CD4-positive, alpha-beta T cell treated with Interleukin-4 for 4 hours (primary cell): ENCODE data around the gene MAGI2.
"Not testable (repeated sequence)": the region's sequence is repeated elsewhere in the genome, so short reads cannot be mapped to it uniquely, and the experiment has no call there.

Experiments used
- DNase-seq: peaks from one replicate; pipeline ENCODE4 v3.0.0-alpha.2; 2020

Gene MAGI2

DNA sequence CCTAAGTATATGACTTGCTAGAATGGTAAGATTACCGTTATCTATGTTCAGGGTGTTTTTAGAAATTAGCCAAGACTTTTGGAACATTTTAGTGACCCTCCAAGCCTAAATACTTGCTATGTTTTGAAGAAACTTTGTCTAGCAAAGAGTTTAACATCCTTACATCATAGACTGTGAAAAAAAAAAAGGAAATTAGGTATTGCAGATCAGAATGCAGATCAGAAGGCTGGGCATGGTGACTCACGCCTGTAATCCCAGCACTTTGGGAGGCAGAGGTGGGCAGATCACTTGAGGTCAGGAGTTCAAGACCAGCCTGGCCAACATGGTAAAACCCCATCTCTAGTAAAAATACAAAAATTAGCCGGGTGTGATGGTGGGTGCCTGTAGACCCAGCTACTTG, 10.7 kb downstream of the MAGI2 start:
- DNase-seq = not testable (repeated sequence)

DNA sequence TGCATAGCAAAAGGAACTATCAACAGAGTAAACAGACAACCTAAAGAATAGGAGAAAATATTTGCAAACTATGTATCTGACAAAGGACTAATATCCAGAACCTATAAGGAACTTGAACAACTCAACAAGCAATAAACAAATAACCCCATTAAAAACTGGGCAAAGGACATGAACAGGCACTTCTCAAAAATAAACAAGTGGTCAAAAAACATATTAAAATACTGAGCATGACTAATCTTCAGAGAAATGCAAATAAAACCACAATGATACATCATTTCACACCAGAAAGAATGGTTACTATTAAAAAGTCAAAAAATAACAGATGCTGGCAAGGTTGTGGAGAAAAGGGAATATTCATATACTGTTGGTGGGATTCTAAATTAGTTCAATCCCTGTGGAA, 17.1 kb downstream of the MAGI2 start:
- no peak for DNase-seq

DNA sequence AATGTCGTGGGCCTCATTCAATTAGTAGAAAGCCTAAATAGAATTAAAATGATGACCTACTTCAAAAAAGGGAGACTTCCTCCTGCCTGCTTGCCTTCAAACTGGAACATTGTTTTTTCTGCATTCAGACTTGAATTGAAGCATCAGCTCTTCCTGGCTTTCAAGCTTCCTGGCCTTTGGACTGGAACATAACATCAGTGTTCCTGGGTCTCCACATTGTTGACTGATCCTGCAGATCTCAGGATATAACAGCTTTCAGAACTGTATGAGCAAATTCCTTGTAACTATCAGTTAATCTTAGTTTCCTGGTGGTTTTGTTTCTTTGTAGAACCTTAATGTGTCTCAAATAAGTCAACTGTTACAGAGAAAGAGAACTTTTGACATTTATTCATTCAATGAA, 18.6 kb downstream of the MAGI2 start:
- no peak for DNase-seq

DNA sequence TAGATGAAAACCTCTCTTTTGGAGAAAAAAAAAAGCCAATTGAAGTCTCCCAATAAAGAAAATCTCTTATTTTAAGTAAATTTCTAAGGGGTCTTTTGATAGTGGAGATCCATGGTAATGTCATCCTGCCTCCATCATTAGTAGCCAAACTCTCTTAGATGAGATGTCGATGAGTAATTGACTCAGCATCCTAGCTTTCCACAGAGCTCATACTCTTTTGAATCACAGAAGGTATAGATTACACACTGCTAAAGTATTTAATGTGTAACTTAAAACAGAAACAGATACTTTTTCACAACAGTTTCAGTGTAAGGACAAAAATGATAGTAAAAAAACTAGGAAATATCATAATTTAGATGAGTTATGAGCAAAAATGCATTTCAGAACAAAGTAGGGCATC, 19.4 kb downstream of the MAGI2 start:
- DNase-seq = no peak

DNA sequence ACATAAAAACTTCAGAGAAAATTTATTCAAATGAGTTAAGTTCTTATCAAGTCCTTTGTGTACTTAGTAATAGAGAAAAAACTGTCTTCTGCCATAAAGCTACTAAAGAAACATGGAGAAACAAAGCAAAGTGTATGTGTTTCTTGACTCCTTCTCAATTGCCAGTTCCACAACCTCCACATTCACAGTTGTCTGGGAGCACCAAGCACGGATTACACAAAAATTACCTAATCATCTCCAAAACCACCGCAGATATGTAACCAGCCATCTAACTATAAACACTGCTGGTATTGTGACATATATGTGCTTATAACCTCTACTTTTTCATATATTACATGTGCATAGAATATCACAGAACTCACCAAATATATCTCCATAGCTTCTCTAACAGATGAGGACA, 23.1 kb downstream of the MAGI2 start:
- DNase-seq = no peak

DNA sequence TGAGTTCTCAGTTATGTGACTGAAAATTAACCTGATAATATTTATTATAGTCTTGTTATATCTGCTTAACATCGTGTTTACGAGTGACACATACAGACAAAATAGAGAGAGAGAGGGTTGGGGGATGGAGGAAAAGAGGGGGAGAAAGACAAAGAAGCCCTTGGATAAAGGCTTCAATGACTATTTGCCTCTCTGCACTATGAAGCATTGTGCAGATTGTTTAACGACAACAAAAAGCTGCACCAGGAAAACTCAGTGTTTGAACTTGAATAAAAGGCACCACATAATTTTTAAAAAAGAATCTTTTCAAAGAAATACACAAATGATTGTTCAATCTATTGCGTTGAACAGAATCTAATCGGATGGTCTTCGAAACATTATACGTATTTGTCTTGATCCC, 27.8 kb downstream of the MAGI2 start:
- no peak for DNase-seq

DNA sequence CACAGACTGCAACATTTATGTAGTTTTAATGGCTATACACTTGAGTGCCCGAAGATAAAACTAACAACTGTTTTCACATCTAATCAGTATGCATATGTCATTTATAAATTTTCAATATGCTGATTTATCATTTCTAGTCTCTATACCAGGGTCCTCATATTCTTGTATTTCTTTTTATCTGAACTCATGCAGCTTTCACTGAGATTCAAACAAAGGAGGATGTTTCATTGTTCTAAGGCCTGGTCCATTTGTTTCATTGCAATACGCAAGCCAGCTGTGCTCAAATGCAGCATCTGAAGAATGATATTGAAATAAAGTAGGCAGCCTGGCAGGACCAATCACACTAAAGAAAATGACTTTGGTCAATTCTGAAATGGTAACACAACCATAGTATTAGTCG, 31.7 kb downstream of the MAGI2 start:
- DNase-seq = no peak

DNA sequence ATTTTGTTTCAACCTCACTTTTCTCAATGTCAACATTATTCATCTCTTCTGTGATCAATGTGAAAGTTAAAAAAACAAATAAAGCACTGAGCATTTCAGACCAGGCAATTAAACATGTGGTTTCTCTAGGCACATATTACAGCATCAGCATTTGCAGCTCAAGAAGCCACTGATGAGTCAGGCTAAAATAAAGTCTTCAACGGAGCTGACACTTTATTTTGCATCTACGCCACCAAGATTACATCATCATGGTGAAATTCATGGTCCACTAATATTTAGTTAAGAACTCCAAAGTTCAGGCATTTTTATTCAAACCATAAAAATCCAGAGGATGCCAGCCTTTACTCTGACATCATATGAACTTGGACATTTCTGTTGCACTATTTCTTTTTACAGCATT, 33.0 kb downstream of the MAGI2 start:
- no peak for DNase-seq

DNA sequence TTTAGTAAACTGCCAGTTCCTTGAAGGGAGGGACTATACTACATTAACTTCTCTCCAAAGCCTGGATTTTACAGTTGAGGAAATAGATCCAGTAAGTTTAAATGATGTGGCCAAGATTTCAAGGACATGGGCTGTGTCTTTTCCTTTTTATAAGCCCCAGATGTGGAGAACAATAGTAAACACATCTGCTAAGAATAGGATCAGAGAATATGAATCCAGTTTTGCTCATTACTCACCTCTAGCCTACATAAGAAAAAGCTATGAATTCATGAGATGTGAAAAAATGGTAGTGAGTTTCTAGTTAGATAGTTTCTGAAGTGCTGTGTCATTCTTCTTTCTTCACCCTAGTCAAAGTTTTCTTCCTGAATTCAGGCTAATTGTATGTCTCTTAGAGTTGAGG, 38.6 kb downstream of the MAGI2 start:
- DNase-seq = no peak

DNA sequence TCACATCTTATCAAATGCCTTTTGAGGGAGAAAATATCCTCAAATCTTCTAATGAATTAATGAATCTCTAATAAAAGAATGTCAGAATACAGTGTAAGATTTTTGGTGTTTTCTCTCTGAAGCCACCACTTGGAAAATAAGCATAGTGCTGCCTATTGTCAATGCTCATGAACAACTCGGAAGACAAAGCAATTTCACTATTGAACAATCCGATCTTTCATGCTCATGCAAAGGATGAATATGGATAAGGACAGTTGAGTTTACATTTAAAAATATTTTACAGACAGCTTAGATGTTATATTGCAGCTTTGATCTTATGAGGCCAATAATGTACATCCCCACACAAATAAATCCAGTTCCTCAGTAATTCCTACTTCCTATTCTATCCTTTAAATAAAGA, 40.6 kb downstream of the MAGI2 start:
- DNase-seq = no peak

DNA sequence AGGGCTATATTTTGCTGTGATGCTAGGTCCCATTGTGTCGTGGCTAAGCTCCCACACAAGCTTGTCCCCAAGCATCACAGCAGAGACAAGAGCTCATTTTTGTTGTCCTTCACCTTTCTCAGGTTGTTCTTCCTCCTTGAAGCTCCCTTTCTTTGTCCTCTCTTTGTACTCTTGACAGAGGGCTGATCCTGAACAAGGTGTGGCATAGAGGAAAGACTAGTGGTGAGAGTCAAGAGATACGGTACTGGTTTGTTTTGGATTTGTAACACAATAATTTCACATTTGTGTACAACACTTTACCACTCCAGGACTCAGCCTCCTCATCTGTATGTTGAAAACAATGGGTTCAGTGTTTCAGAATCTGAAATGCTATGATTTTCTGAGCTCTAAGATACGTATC, 41.0 kb downstream of the MAGI2 start:
- DNase-seq = no peak

DNA sequence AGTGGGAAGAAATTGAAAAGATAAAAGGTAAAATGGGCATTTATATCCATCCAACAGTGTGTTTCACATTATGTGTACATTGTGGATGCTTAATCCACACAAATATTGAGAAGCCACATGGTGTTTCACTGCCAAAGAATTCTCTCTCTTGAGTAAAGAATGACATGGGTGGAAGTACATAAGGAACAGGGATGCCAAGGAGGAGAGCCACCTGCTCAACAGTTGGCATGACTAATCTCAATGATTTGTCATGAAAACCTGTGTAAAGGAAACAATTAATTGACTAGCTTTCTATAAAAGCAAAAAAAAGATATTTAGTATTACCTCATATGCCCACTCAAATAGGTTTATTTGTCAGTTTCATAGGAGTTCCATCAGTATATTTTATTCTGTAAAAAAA, 43.1 kb downstream of the MAGI2 start:
- DNase-seq = no peak

DNA sequence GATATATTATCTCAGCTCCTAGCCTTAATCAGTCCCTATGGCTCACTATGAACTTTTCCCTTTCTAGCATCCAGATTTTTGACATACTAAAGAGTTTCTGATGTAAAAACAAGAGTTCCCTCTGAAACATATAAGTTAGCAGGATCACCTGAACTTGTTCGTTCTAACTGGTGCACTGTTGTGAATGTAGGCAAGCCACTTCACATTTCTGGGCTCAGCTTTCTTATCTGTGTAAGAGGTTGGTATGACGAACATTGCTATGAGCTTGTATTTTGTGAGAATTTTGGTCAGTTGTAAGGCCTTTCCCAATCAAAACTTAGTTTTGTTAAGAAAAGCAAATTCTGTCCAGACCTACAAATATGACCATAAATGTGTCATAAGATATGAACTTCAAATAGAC, 46.1 kb downstream of the MAGI2 start:
- no peak for DNase-seq

DNA sequence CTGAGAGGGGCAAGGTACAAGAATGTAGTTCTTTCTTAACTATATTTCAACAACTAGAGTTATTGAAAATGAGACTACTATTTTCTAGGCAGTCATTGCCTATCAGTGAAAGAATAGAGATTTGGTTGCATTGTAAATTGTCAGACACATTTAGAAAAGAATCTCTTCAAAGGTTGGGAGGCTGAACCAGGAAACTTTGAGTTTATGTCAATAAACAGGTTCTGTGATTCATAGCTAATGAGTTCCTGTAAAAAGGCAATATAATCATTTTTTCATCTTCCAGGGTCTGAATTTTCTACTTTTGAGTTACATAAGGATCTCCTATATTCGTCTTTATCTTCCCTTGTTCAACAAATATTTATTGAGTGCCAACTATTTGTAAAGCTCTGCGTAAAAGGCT, 47.1 kb downstream of the MAGI2 start:
- no peak for DNase-seq

DNA sequence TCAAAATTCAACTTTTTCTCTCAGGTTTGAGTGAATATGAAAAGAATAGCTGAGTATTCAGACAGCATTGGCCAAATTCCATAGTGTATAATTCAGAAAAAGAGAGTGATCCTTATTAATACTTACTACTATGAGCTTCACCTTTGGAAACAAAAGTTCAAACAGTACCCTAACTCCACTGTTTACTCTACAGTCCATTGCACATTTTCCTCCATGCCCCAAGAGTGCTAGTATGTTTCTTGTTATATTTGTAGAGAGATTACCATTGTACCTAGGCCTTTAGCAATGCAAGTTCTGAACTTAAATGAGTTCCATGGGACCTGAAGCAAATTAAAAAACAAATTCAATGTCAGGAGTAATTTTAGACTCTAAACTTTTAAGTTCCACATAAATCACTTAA, 48.1 kb downstream of the MAGI2 start:
- DNase-seq = no peak

DNA sequence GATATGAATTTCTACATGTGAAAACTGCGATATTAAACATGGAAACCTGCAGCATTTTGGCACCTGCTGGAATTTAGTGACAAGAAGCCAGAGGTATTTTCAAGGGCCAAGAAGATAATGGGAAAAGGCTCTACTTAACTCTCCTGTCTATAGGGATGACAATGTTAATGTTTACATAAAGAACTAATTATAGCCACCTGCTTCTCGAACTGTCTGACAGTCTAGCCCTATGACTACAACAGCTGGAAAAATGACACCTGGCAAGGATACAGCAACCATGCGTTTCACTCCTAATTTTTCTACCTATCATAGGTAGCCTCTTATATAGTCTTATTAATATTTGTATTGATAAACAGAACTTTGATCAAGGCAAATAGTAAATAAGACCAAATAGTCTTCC, 49.6 kb downstream of the MAGI2 start:
- no peak for DNase-seq

DNA sequence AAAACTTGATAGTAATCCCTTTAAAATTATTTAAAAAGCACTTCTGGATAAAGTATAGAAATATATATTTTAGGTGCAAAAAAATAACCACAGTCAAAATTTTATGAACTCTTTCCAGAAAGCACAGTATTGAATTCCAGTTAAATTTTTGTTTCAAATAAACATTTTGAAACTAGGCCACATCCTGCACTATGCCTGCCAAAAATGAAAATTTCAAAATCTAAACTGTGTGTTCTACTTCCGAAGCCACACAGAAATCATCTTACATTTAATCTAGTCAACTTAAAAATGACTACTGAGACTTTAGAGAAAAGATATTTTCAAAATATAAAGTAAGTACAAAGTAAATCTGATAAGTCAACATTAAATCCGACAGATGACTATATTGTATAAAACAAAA, 50.0 kb downstream of the MAGI2 start:
- DNase-seq = no peak

DNA sequence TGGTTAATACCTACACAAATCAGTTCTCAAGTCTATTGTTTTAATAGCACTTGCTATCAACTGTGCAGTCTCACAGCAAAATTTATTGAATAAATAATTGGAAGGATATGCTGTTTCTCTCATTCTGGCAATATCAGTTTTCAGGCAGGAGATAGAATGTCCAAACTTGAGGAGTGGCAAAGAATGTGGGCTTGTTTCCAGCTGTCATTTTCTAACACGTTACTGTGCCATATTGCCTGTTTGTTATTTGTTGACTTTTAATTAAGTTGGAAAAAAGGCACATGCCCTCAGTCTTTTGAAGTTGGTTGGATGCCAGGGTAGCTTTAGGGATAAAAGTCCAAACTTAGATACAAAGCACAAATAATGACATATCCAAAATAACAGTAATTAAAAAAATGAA, 52.2 kb downstream of the MAGI2 start:
- DNase-seq = no peak

DNA sequence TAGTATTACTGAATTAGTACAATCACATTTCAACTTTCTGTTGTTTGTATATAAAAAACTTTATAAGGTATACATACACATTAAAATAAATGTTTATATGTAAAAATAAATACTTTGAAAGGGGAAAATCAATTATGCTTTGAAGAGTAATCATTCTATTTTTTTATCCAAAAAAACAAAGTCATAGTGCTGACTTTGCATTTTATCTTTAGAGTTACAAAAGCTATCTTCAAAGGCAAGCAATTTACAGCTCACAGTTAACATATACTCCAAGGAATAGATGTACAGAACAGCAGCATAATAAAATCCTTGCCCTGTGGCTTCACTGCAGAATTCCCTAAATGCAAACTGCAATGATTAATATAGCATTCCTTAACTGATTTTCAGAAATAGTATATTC, 53.2 kb downstream of the MAGI2 start:
- no peak for DNase-seq

DNA sequence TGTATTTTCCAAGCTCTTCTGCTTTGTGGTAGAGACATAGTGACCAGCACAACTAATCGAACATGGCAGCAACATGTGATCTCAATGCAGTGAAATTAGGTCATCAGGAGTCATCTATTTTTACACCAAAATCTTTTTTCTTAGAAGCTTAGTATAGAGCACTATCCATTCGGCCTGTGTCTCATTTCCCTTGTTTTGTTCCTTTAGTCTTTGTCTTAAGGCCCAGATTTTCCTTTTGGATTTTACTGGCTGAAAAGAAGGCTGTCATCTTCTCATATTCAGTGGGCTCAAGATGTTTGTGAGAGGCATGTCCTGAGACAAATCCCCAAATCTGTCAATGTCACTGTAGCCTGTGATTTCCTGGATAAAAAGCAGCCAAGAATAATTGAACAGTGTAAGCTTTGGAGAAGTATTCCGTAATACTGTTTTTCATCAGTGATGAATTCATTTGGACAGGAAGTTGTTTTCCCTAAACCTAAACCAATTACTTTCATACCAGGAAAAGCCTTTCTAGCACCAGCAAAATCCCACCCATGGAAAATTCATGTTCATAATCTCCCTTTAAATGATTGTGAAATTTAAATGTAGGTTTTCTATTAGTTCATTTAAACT, 55.2 kb downstream of the MAGI2 start:
- no peak for DNase-seq

DNA sequence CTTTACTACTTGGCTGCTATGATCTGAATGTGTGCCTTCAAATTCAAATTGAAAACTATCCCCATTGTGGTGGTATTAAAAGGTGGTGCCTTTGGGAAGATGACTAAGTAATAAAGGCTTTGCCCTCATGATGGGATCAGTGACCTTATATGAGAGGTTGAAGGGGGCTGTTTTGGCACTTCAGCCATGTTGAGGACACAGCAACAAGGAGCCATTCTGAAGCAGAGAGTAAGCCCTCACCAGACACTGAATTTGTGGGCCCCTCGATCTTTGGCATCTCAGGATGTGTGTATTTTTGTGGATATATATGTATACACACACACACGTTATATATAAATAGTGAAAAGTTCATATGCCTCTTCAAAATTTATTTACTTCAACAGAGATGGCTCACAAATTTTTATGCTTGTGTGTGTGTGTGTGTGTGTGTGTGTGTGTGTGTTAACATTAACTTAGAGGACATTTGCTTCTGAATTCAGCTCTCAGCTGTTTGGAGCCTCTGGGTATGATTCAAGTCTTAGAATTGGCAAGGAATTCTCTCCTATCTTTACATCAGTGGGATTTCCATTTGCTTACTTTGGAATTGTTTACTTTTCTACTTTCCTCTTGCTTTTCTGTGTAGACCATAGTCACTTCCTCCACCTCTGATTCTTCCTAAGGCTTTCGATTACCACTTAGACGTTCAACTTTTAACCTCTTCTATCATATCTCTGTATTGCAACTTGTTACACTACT, 66.6 kb downstream of the MAGI2 start:
- no peak for DNase-seq

DNA sequence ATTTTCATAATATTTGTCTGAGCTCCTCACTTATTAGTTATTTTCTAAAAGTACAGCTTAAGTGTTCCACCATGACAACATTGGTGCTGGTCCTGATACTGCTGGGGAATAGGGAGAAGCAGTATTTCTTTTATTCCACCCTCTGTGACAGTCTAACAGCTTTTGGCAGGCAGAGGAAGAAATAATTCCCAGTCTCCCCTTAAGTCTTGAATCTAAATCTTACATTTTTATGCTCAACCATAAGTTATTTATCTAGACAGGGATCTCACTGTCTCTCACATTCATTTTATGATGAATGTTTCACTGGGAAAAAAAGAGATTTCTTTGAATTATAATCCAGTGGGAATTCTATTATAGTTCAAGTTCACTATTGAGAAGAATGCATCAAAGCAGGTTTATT, 71.5 kb downstream of the MAGI2 start:
- DNase-seq = no peak

DNA sequence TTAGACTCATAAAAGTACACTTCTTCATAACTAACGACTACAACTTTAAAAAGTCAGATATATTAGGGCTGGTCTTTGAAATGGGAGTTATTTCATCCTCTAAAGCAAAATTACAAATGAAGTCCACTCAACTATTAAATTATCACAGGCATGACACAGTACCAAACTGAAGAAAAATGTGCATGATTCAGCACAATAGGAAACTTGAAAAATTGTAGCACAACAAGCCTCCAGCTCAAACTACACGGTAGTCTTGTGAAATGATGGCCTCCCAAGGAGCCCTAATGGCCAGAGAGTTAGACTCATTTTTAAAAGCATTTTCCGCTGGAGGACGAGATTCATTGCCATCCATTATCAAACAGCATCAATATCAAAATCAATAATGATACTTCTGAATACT, 76.4 kb downstream of the MAGI2 start:
- no peak for DNase-seq

DNA sequence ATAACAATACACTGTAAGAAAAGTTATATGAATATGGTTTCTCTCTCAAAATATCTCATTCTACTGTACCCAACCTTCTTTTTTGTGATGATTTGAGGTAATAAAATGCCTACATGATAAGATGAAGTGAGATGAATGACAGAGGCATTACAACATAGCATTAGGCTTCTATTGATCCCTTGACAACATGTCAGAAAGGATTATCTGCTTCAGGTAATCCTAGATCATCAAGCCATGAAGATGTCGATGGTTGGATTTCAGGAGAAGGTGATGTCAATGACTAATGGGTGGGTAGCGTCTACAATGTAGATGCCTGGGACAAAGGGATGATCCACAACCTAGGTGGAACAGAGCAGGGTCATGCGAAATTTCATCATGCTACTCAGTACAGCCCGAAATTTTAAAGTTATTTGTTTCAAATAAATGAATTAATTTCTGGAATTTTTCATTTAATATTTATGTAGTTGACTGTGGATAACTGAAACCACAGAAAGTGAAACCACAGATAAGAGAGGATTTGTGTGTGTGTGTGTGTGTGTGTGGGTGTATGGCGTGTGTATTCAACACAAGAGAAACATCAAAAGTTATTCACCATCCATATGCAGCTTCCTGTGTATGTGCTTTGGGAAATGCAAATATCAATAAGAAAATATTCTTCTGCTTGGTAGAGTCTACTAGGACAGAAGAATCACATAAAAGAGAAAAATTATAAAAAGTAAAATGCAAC, 77.0 kb downstream of the MAGI2 start:
- no peak for DNase-seq

DNA sequence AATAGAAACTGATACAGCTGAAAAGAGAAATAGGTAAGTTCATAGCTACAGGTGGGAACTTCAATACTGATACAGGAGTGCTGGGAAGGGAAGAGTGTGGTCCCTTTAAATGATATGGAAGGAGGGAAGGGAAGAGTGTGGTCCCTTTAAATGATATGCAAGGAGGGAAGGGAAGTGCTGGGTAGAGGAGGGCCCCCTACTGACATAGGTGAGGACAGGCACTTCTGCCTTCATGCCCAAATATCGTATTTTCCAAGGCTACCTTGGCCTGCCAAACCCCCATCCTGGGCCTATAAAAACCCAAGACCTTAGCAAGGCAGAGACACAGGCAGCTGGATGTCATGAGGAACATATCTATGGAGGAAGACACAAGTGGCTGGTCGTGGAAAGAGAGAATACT, 92.3 kb downstream of the MAGI2 start:
- no peak for DNase-seq
